Fibroblast of skin of right biceps (primary cell): Measurements from ENCODE around the gene KDM5A.
A peak's percentile ranks its signal among the peaks of the same experiment; 100 is the strongest.
"Not testable (repeated sequence)": the region's sequence is repeated elsewhere in the genome, so short reads cannot be mapped to it uniquely, and the experiment has no call there.

Experiments
- DNase-seq: peaks from one replicate; pipeline ENCODE4 v3.0.0-alpha.2; 2013

Gene KDM5A

GRCh38 chr12:389142-390096 lies at the start of gene KDM5A:
TSS of gene KDM5A (minus strand) at chr12:389320. CDS start at chr12:389091, 229 bp downstream.
- DNase-seq = peak; percentile 97

GRCh38 chr12:435737-436136 lies 46.6 kb upstream of the KDM5A start:
- not testable (repeated sequence) for DNase-seq

GRCh38 chr12:422526-422925 lies 33.4 kb upstream of the KDM5A start:
- no peak for DNase-seq

- DNase-seq = no peak
Measured at GRCh38 chr12:418432-418831, 29.3 kb upstream of the KDM5A start.

- DNase-seq = no peak
Measured at GRCh38 chr12:414859-415258, 25.7 kb upstream of the KDM5A start.

- peak; percentile 41 for DNase-seq
Measured at GRCh38 chr12:402029-402389, 12.9 kb upstream of the KDM5A start.

GRCh38 chr12:401235-402028 lies 12.3 kb upstream of the KDM5A start, which contains the start of gene CCDC77:
TSS of gene CCDC77 (plus strand) at chr12:401644. CDS start at chr12:409384, 7,740 bp downstream.
- DNase-seq = peak; percentile 92

GRCh38 chr12:400828-401227 lies 11.7 kb upstream of the KDM5A start:
- DNase-seq = no peak

GRCh38 chr12:388541-389141 lies 479 bp downstream of the KDM5A start:
- DNase-seq = peak; percentile 9

- no peak for DNase-seq
Measured at GRCh38 chr12:388012-388411, 1.1 kb downstream of the KDM5A start.

GRCh38 chr12:386651-387050 lies 2.5 kb downstream of the KDM5A start:
- DNase-seq = peak; percentile 15

- DNase-seq = not testable (repeated sequence)
Measured at GRCh38 chr12:370739-371485, 18.2 kb downstream of the KDM5A start.

GRCh38 chr12:367972-368371 lies 21.1 kb downstream of the KDM5A start:
- no peak for DNase-seq

- DNase-seq = no peak
Measured at GRCh38 chr12:366820-367219, 22.3 kb downstream of the KDM5A start.

- DNase-seq = no peak
Measured at GRCh38 chr12:359091-359490, 30.0 kb downstream of the KDM5A start.

- DNase-seq = peak; percentile 50
Measured at GRCh38 chr12:356276-356988, 32.7 kb downstream of the KDM5A start.

- not testable (repeated sequence) for DNase-seq
Measured at GRCh38 chr12:351197-351596, 37.9 kb downstream of the KDM5A start.

- not testable (repeated sequence) for DNase-seq
Measured at GRCh38 chr12:349625-350024, 39.5 kb downstream of the KDM5A start.

- DNase-seq = not testable (repeated sequence)
Measured at GRCh38 chr12:343036-343435, 46.1 kb downstream of the KDM5A start.

- DNase-seq = no peak
Measured at GRCh38 chr12:337039-337438, 52.1 kb downstream of the KDM5A start.

GRCh38 chr12:334125-334524 lies 55.0 kb downstream of the KDM5A start:
- no peak for DNase-seq
